Measurements from ENCODE around the gene FAIM2.

FAIM2 gene

DNA sequence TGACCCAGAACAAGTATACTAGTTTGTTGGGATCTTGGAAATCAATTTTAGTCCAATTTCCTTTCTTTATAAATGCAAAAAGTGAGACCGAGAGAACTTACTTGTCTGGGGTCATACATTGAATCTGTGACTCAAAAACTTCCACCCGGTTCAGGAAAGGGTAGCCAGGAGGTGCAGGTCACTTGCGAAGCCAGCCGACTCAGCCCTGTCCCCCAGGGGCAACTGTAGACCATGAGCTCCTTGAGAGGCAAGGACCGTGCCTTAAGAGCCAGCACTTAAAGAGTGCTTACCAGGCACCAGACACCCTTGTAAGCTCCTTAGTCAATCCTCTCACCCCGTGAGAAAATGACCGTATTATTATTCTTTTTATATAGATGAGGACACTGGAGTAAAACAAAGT, 60.3 kb downstream of the FAIM2 start:
- no peaks in the 10 kb centered on the region for H3K9me3 ChIP-seq (ENCODE audit: control insufficient read depth, low read length)
- peak overlapping the region; percentile 75 for H3K27ac ChIP-seq (ENCODE audit: insufficient read depth, low read length, poor library complexity, severe bottlenecking)
- H3K36me3 ChIP-seq (ENCODE audit: control insufficient read depth, insufficient read depth, low read length): no peaks in the 10 kb centered on the region
- peaks cover 14% of the 10 kb centered on the region for H3K4me1 ChIP-seq (ENCODE audit: control insufficient read depth, insufficient read depth, low read length, poor library complexity, severe bottlenecking)
- H3K4me3 ChIP-seq (ENCODE audit: insufficient read depth, low read depth, low read length, poor library complexity, severe bottlenecking): peak overlapping the region; percentile 64
- H3K27me3 ChIP-seq (replicated peaks; ENCODE audit: control insufficient read depth, insufficient read depth, low read length, poor library complexity, severe bottlenecking): no peaks in the 10 kb centered on the region
- DNase-seq: no peak

DNA sequence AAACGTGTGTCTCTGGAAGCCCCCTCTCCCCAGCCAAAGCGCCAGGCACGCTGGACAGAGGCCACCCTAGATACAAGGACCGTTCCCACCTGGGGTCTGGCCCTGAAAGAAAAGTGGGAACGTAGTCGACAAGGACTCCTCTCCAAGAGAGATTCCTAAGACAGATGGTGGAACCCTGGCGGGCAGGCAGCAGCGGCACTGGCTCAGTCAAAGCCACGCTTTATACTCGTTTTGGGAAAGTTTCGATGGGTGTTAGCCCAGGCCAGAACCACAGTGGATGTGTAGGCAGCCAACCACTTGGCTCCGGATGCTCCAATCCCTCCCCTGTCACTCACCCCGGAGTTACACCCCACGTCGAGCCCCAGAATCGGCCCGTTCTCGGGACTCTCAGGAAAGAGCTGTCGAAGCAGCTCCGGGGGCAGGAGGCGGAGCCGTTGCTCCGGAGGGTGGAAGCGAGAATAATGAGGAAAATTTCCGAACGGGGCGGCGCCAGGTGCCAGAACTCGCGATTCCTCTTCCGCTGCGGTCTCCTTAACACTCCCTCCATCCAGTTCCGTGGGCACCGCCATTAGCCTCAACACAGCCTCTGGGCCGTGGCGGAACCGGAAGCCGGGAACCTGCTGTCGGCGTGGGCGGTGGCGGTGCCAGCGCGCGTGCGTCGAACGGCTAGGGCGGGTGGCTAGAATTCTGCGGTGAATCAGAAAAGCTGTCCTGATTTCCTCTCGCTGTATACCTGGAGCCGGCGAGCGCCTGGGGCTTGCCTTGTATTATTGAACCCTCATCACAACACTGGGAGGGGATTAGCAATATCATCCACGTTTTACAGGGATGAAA, 61.0 kb downstream of the FAIM2 start, which contains the start of gene BCDIN3D:
BCDIN3D (minus strand) TSS at position 588 of the 834 bp plus-strand sequence; CDS start at position 569, 19 bp downstream.
- Histone ChIP-seq H3K27me3 (replicated peaks; ENCODE audit: control insufficient read depth, insufficient read depth, low read length, poor library complexity, severe bottlenecking) (no peaks in the 10 kb centered on the region), H3K9me3 (ENCODE audit: control insufficient read depth, low read length) (no peaks in the 10 kb centered on the region), H3K27ac (ENCODE audit: insufficient read depth, low read length, poor library complexity, severe bottlenecking) (peak within 1 kb of the TSS; percentile 75), H3K4me3 (ENCODE audit: insufficient read depth, low read depth, low read length, poor library complexity, severe bottlenecking) (peak within 1 kb of the TSS; percentile 64), H3K4me1 (ENCODE audit: control insufficient read depth, insufficient read depth, low read length, poor library complexity, severe bottlenecking) (peaks cover 14% of the 10 kb centered on the region), H3K36me3 (ENCODE audit: control insufficient read depth, insufficient read depth, low read length) (no peaks in the 10 kb centered on the region)
- peak; percentile 86 to 91 (median 88) for DNase-seq

DNA sequence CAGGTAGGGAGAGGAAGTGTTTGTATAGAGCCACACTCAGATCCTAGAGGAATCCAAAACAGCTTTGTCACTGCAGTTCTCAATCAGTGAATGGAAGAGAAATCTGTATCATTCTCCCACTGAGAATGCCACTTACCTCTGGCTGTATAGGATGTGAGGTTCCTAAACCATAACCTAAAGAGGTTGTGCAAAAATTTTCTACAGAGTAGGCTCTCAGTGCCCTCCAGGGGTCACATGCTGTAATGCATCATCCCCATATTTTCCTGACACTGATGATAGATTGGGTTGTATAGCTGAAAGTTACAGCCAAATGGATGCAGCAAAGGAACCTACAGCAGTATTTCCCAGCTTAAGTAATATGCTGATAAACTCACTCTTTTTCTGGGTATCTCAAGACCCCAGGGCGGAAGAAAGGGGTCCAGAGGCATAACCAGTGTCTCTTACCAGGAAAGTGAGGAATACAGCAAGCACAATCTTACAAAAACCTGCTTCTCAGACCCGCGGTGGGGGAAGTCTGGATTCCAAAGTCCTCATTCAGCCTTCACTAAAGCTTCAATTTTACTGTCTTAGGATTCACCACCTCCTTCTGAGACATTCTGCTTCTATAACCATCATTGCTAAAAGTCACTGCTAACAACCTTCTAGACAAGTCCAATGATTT, 64.6 kb downstream of the FAIM2 start:
- H3K36me3 ChIP-seq (ENCODE audit: control insufficient read depth, insufficient read depth, low read length): no peaks in the 10 kb centered on the region
- H3K27me3 ChIP-seq (replicated peaks; ENCODE audit: control insufficient read depth, insufficient read depth, low read length, poor library complexity, severe bottlenecking): no peaks in the 10 kb centered on the region
- H3K4me1 ChIP-seq (ENCODE audit: control insufficient read depth, insufficient read depth, low read length, poor library complexity, severe bottlenecking): peaks cover 5% of the 10 kb centered on the region
- no peak overlapping the region for H3K4me3 ChIP-seq (ENCODE audit: insufficient read depth, low read depth, low read length, poor library complexity, severe bottlenecking)
- no peak overlapping the region for H3K27ac ChIP-seq (ENCODE audit: insufficient read depth, low read length, poor library complexity, severe bottlenecking)
- no peaks in the 10 kb centered on the region for H3K9me3 ChIP-seq (ENCODE audit: control insufficient read depth, low read length)
- DNase-seq: no peak

DNA sequence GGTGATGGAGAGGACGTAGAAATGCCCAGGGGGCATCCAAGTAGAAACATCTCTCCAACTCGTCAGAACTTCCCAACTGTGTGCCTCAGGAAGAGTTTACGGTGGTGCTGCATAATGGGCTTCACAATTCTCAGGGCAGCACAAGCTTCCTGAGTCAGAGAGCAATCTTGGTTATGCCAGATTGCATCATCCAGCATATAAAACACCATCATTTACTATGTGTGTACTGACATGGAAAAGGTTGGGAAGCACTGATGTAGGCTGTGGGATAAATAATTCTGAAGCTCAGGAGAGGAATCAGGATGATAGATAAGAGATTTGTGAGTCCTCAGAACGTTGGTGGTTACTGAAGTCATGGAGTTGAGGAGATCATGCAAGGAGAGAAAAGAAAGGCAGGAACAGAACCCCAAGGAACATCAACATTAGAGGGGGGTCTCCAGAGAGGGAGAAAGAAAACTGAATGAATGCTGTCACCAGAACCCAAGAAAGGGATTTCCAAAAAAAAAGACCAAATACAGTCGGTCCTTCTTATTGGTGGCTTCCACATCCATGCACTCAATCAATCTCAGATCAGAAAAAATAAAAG, 70.8 kb downstream of the FAIM2 start:
- DNase-seq: no peak
- peaks cover 10% of the 10 kb centered on the region for H3K4me1 ChIP-seq (ENCODE audit: control insufficient read depth, insufficient read depth, low read length, poor library complexity, severe bottlenecking)
- no peaks in the 10 kb centered on the region for H3K9me3 ChIP-seq (ENCODE audit: control insufficient read depth, low read length)
- no peak overlapping the region for H3K27ac ChIP-seq (ENCODE audit: insufficient read depth, low read length, poor library complexity, severe bottlenecking)
- no peaks in the 10 kb centered on the region for H3K27me3 ChIP-seq (replicated peaks; ENCODE audit: control insufficient read depth, insufficient read depth, low read length, poor library complexity, severe bottlenecking)
- no peaks in the 10 kb centered on the region for H3K36me3 ChIP-seq (ENCODE audit: control insufficient read depth, insufficient read depth, low read length)
- no peak overlapping the region for H3K4me3 ChIP-seq (ENCODE audit: insufficient read depth, low read depth, low read length, poor library complexity, severe bottlenecking)

DNA sequence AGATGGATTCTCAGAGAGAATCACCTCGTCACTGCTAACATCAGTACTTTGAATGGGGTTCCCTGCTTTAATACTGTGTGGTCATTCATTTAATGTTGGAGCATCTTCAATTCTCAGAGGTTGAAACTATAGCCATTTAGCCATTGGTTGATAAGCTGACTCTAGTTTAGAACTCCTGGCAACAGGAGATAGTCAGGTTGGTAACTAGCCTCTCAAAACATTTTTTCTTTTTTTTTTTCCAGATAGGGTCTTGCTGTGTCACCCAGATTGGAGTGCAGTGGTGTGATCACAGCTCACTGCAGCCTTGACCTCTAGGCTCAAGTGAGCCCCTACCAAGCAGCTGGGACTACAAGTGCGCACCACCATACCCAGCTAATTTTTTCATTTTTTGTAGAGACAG, 72.0 kb downstream of the FAIM2 start:
- Histone ChIP-seq H3K27ac (ENCODE audit: insufficient read depth, low read length, poor library complexity, severe bottlenecking) (no peak overlapping the region), H3K4me3 (ENCODE audit: insufficient read depth, low read depth, low read length, poor library complexity, severe bottlenecking) (no peak overlapping the region), H3K36me3 (ENCODE audit: control insufficient read depth, insufficient read depth, low read length) (no peaks in the 10 kb centered on the region), H3K9me3 (ENCODE audit: control insufficient read depth, low read length) (no peaks in the 10 kb centered on the region), H3K4me1 (ENCODE audit: control insufficient read depth, insufficient read depth, low read length, poor library complexity, severe bottlenecking) (peaks cover 18% of the 10 kb centered on the region), H3K27me3 (replicated peaks; ENCODE audit: control insufficient read depth, insufficient read depth, low read length, poor library complexity, severe bottlenecking) (no peaks in the 10 kb centered on the region)
- DNase-seq: no peak

DNA sequence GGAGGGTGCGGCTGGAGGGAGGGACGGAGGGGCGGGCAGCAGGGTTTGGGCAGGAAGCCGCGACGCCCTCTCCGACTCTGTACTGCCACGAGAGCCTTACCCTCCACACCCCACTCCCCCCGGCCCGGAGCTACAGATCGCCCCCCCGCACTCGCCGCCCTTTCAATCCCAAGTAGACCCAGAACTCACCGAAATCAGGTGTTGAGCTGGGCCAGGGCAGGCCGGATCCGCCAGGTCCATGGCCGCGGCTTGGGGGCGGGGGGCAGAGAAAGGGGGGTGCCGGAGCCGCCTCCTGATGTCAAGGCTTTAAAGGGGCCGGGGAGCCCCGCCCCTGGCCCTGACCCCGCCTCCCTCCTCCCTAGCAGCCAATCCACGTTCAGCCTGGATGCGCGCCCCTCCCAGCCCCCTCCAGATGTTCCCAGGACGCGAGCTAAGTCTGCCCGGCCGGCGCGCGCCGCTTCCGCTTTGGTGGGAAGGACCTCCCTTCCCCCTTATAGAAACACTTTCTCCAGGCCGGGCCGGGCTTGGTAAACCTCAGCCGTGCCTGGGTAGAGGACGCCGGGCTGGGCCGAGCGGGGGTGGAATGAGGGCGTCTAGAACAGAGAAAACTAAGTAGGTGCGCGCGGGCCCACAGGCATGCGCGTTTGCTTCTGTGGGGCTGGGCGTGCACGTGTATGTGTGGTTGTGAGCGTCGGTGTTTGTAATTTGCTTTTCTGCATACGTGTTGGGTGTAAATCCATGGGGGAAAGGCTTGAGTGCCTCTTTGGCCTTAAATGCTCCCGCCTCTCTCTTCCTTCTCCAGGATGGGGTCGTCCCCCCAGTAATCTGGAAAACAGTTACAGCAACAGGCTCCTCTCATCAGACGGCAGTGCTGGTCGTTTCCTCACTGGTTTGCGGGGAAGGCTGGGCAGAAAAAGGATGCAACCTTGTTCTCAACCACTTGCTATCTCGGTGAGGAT, 75.3 kb downstream of the FAIM2 start, which contains the start of gene NCKAP5L:
NCKAP5L (minus strand) TSS at position 281 of the 959 bp plus-strand sequence. CDS start 24,369 bp downstream, outside the sequence.
- Histone ChIP-seq H3K27me3 (replicated peaks; ENCODE audit: control insufficient read depth, insufficient read depth, low read length, poor library complexity, severe bottlenecking) (no peaks in the 10 kb centered on the region), H3K9me3 (ENCODE audit: control insufficient read depth, low read length) (no peaks in the 10 kb centered on the region), H3K27ac (ENCODE audit: insufficient read depth, low read length, poor library complexity, severe bottlenecking) (peak within 1 kb of the TSS; percentile 52), H3K4me3 (ENCODE audit: insufficient read depth, low read depth, low read length, poor library complexity, severe bottlenecking) (peak within 1 kb of the TSS; percentile 75), H3K36me3 (ENCODE audit: control insufficient read depth, insufficient read depth, low read length) (no peaks in the 10 kb centered on the region), H3K4me1 (ENCODE audit: control insufficient read depth, insufficient read depth, low read length, poor library complexity, severe bottlenecking) (peaks cover 18% of the 10 kb centered on the region)
- peak; percentile 92 to 93 (median 93) for DNase-seq

DNA sequence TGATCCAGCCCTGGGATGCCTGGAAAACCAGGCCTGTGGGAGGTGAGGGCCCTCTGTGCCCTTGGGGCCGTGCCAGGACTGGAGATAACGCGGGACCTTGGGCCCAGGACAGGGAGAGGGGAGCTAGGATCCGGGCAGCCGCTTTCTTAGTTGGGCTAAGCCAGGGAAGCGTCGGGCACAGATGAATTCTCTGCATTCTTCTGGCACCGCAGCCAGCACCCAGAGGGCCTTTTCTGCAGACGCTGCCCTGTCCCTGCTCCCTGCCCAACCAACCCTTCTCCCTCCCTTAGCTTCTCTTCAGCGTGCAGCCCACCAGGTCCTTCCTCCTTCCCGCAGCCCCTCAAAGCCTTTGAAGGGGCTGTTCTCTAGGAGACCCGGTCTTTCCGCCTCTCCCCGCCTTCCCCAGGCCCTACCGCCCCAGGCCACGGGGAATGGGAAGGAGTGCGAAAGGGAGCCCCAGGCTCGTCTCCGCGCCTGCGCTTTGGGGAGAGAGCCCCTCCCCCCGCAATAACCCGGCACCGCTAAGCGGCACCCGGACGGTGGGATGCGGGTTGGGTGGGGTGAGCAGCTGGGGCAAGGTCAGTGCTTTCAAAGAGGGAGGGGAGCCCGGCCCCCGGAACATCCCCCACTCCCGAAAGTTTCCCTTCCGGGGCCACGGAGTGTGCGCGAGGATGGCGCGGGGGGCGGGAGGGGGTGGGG, 76.2 kb downstream of the FAIM2 start:
- H3K4me3 ChIP-seq (ENCODE audit: insufficient read depth, low read depth, low read length, poor library complexity, severe bottlenecking): peak overlapping the region; percentile 75
- H3K27me3 ChIP-seq (replicated peaks; ENCODE audit: control insufficient read depth, insufficient read depth, low read length, poor library complexity, severe bottlenecking): no peaks in the 10 kb centered on the region
- H3K4me1 ChIP-seq (ENCODE audit: control insufficient read depth, insufficient read depth, low read length, poor library complexity, severe bottlenecking): peaks cover 18% of the 10 kb centered on the region
- H3K9me3 ChIP-seq (ENCODE audit: control insufficient read depth, low read length): no peaks in the 10 kb centered on the region
- peak; percentile 7 to 34 (median 27) for DNase-seq
- peak overlapping the region; percentile 39 for H3K27ac ChIP-seq (ENCODE audit: insufficient read depth, low read length, poor library complexity, severe bottlenecking)
- no peaks in the 10 kb centered on the region for H3K36me3 ChIP-seq (ENCODE audit: control insufficient read depth, insufficient read depth, low read length)

DNA sequence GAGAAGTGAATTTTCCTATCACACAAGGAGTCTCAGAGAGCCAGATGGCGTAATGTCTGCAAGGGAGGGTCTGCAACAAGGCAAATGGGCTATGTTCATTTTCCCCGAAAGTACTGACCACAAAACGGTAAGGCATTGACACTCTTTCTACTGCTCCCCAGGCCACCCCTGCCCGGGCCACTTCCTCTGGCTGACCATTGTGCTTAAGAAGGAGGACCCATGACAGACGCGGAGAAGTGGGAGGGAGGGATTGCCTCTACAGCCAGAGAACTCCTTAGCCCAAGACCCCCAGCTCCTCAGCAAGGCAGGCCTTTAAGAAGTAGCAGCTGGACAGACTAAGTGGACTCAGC, 76.7 kb downstream of the FAIM2 start:
- Histone ChIP-seq H3K27ac (ENCODE audit: insufficient read depth, low read length, poor library complexity, severe bottlenecking) (no peak overlapping the region), H3K4me3 (ENCODE audit: insufficient read depth, low read depth, low read length, poor library complexity, severe bottlenecking) (no peak overlapping the region), H3K4me1 (ENCODE audit: control insufficient read depth, insufficient read depth, low read length, poor library complexity, severe bottlenecking) (peaks cover 18% of the 10 kb centered on the region), H3K36me3 (ENCODE audit: control insufficient read depth, insufficient read depth, low read length) (no peaks in the 10 kb centered on the region), H3K9me3 (ENCODE audit: control insufficient read depth, low read length) (no peaks in the 10 kb centered on the region), H3K27me3 (replicated peaks; ENCODE audit: control insufficient read depth, insufficient read depth, low read length, poor library complexity, severe bottlenecking) (no peaks in the 10 kb centered on the region)
- no peak for DNase-seq

DNA sequence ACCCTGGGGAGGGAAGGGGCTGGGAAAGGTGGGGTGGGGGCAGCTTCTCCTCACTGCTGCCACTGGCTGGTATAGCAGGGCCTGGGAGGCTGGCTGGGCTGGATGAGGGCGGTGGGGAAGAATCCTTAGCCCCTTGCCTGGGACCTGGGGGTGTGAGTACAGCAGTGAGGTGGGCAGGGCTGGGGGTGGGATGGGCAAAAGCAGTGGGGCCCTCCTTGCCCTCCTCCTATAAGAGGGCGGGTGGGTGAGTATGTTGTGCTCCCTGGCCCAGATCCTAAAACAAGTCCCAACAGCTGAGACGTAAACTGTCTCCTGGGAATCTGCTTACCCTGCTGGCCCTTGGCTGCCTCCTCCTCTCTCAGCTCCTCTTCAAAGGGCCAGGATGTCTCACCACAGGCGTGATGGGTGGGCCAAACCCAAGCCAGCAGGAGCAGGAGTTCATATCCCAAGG, 77.7 kb downstream of the FAIM2 start:
- Histone ChIP-seq H3K27ac (ENCODE audit: insufficient read depth, low read length, poor library complexity, severe bottlenecking) (no peak overlapping the region), H3K4me3 (ENCODE audit: insufficient read depth, low read depth, low read length, poor library complexity, severe bottlenecking) (no peak overlapping the region), H3K9me3 (ENCODE audit: control insufficient read depth, low read length) (no peaks in the 10 kb centered on the region), H3K27me3 (replicated peaks; ENCODE audit: control insufficient read depth, insufficient read depth, low read length, poor library complexity, severe bottlenecking) (no peaks in the 10 kb centered on the region), H3K36me3 (ENCODE audit: control insufficient read depth, insufficient read depth, low read length) (no peaks in the 10 kb centered on the region), H3K4me1 (ENCODE audit: control insufficient read depth, insufficient read depth, low read length, poor library complexity, severe bottlenecking) (peaks cover 26% of the 10 kb centered on the region)
- DNase-seq: no peak

All from effector memory CD4-positive, alpha-beta T cell (primary cell).